GM12878 (cell line): ENCODE data around the gene CSN1S1. TPM values are rescaled to one million over a fixed set of nuclear protein-coding genes. Genes with fewer than 3 reads are reported as not detected.

ENCODE experiments used
- polyA plus RNA-seq, 11 experiments: library from polyadenylated mRNA; depleted of rRNA in 4 of 11; unstranded in 6 of 11; stranded (reverse) in 5 of 11; fragments of >200 nt; fragmentation: Nextera tagmentation in 4 of 11; fragmentation: Illumina TruSeq in 1 of 11; extraction: Ambion mirVana in 4 of 11; extraction: Trizol in 1 of 11; gene quantifications; 1 replicate in 1 of 11; 2 replicates in 10 of 11; pipeline versions ENCODE4 v1.2.1 to v1.2.3, GENCODE V29; 2011 to 2016; ENCODE audit warnings: inconsistent platforms in 2 of 11, missing spikeins in 2 of 11, low read depth in 1 of 11
- total RNA-seq, 4 experiments: library from RNA; depleted of rRNA in 3 of 4; stranded (reverse); fragments of >200 nt in 3 of 4; fragmentation: Illumina TruSeq in 1 of 4; extraction: Trizol in 1 of 4; gene quantifications; 2 replicates each; pipeline versions ENCODE4 v1.2.1 to v1.2.3, GENCODE V29; 2013 to 2021

The CSN1S1 gene
- total and polyA plus RNA-seq, 10 of the 15 experiments (the other 5 are each of a cell fraction or from before 2014, with no cell fraction given), result not detected

Other genes with a start within 250 kb of the CSN1S1 start
- not detected in 2 replicates for gene SULT1B1, start 170.4 kb upstream of the CSN1S1 start, total RNA-seq (2014; rRNA removed)
- not detected in 2 replicates for gene SULT1B1, start 170.4 kb upstream of the CSN1S1 start, total RNA-seq (2014; rRNA removed; fragmentation: Illumina TruSeq; extraction: Trizol)
- gene SULT1B1, start 170.4 kb upstream of the CSN1S1 start, total RNA-seq (2021), result 0.05 TPM in 1 of 2 replicates, not detected in the other
- gene SULT1B1, start 170.4 kb upstream of the CSN1S1 start, polyA plus RNA-seq (2011; rRNA removed), result 0.01 and 0.03 TPM in 2 replicates
- gene SULT1B1, start 170.4 kb upstream of the CSN1S1 start, polyA plus RNA-seq (2014; fragmentation: Illumina TruSeq; extraction: Trizol), result not detected in 2 replicates
- gene SULT1B1, start 170.4 kb upstream of the CSN1S1 start, polyA plus RNA-seq (2014; fragmentation: Nextera tagmentation; extraction: Ambion mirVana), result not detected
- gene SULT1B1, start 170.4 kb upstream of the CSN1S1 start, polyA plus RNA-seq (2014; rRNA removed), result not detected in 2 replicates
- under 1 TPM in 1 of 2 experiments, not detected in 1; 0.01 TPM for gene SULT1B1, start 170.4 kb upstream of the CSN1S1 start, polyA plus RNA-seq (2016; fragmentation: Nextera tagmentation; extraction: Ambion mirVana)
- not detected in 2 replicates for gene SULT1E1, start 70.9 kb upstream of the CSN1S1 start, total RNA-seq (2014; rRNA removed)
- not detected in 2 replicates for gene SULT1E1, start 70.9 kb upstream of the CSN1S1 start, total RNA-seq (2014; rRNA removed; fragmentation: Illumina TruSeq; extraction: Trizol)
- gene SULT1E1, start 70.9 kb upstream of the CSN1S1 start, total RNA-seq (2021), result not detected in 2 replicates
- not detected in 2 replicates for gene SULT1E1, start 70.9 kb upstream of the CSN1S1 start, polyA plus RNA-seq (2011; rRNA removed)
- not detected in 2 replicates for gene SULT1E1, start 70.9 kb upstream of the CSN1S1 start, polyA plus RNA-seq (2014; fragmentation: Illumina TruSeq; extraction: Trizol)
- gene SULT1E1, start 70.9 kb upstream of the CSN1S1 start, polyA plus RNA-seq (2014; fragmentation: Nextera tagmentation; extraction: Ambion mirVana), result not detected
- gene SULT1E1, start 70.9 kb upstream of the CSN1S1 start, polyA plus RNA-seq (2014; rRNA removed), result not detected in 2 replicates
- not detected for gene SULT1E1, start 70.9 kb upstream of the CSN1S1 start, polyA plus RNA-seq (2016; fragmentation: Nextera tagmentation; extraction: Ambion mirVana)
- not detected in 2 replicates for gene CSN2, start 34.7 kb downstream of the CSN1S1 start, total RNA-seq (2014; rRNA removed)
- not detected in 2 replicates for gene CSN2, start 34.7 kb downstream of the CSN1S1 start, total RNA-seq (2014; rRNA removed; fragmentation: Illumina TruSeq; extraction: Trizol)
- not detected in 2 replicates for gene CSN2, start 34.7 kb downstream of the CSN1S1 start, total RNA-seq (2021)
- gene CSN2, start 34.7 kb downstream of the CSN1S1 start, polyA plus RNA-seq (2011; rRNA removed), result not detected in 2 replicates
- not detected in 2 replicates for gene CSN2, start 34.7 kb downstream of the CSN1S1 start, polyA plus RNA-seq (2014; fragmentation: Illumina TruSeq; extraction: Trizol)
- not detected for gene CSN2, start 34.7 kb downstream of the CSN1S1 start, polyA plus RNA-seq (2014; fragmentation: Nextera tagmentation; extraction: Ambion mirVana)
- gene CSN2, start 34.7 kb downstream of the CSN1S1 start, polyA plus RNA-seq (2014; rRNA removed), result not detected in 2 replicates
- not detected for gene CSN2, start 34.7 kb downstream of the CSN1S1 start, polyA plus RNA-seq (2016; fragmentation: Nextera tagmentation; extraction: Ambion mirVana)
- gene STATH, start 64.9 kb downstream of the CSN1S1 start, total RNA-seq (2014; rRNA removed), result not detected in 2 replicates
- not detected in 2 replicates for gene STATH, start 64.9 kb downstream of the CSN1S1 start, total RNA-seq (2014; rRNA removed; fragmentation: Illumina TruSeq; extraction: Trizol)
- not detected in 2 replicates for gene STATH, start 64.9 kb downstream of the CSN1S1 start, total RNA-seq (2021)
- not detected in 2 replicates for gene STATH, start 64.9 kb downstream of the CSN1S1 start, polyA plus RNA-seq (2011; rRNA removed)
- gene STATH, start 64.9 kb downstream of the CSN1S1 start, polyA plus RNA-seq (2014; fragmentation: Illumina TruSeq; extraction: Trizol), result 0.21 TPM in 1 of 2 replicates, not detected in the other
- not detected for gene STATH, start 64.9 kb downstream of the CSN1S1 start, polyA plus RNA-seq (2014; fragmentation: Nextera tagmentation; extraction: Ambion mirVana)
- gene STATH, start 64.9 kb downstream of the CSN1S1 start, polyA plus RNA-seq (2014; rRNA removed), result not detected in 2 replicates
- not detected for gene STATH, start 64.9 kb downstream of the CSN1S1 start, polyA plus RNA-seq (2016; fragmentation: Nextera tagmentation; extraction: Ambion mirVana)
- not detected in 2 replicates for gene HTN3, start 97.4 kb downstream of the CSN1S1 start, total RNA-seq (2014; rRNA removed)
- gene HTN3, start 97.4 kb downstream of the CSN1S1 start, total RNA-seq (2014; rRNA removed; fragmentation: Illumina TruSeq; extraction: Trizol), result not detected in 2 replicates
- gene HTN3, start 97.4 kb downstream of the CSN1S1 start, total RNA-seq (2021), result not detected in 2 replicates
- gene HTN3, start 97.4 kb downstream of the CSN1S1 start, polyA plus RNA-seq (2011; rRNA removed), result not detected in 2 replicates
- not detected in 2 replicates for gene HTN3, start 97.4 kb downstream of the CSN1S1 start, polyA plus RNA-seq (2014; fragmentation: Illumina TruSeq; extraction: Trizol)
- gene HTN3, start 97.4 kb downstream of the CSN1S1 start, polyA plus RNA-seq (2014; fragmentation: Nextera tagmentation; extraction: Ambion mirVana), result not detected
- not detected in 2 replicates for gene HTN3, start 97.4 kb downstream of the CSN1S1 start, polyA plus RNA-seq (2014; rRNA removed)
- not detected for gene HTN3, start 97.4 kb downstream of the CSN1S1 start, polyA plus RNA-seq (2016; fragmentation: Nextera tagmentation; extraction: Ambion mirVana)
- not detected in 2 replicates for gene HTN1, start 119.4 kb downstream of the CSN1S1 start, total RNA-seq (2014; rRNA removed)
- not detected in 2 replicates for gene HTN1, start 119.4 kb downstream of the CSN1S1 start, total RNA-seq (2014; rRNA removed; fragmentation: Illumina TruSeq; extraction: Trizol)
- gene HTN1, start 119.4 kb downstream of the CSN1S1 start, total RNA-seq (2021), result not detected in 2 replicates
- gene HTN1, start 119.4 kb downstream of the CSN1S1 start, polyA plus RNA-seq (2011; rRNA removed), result not detected in 2 replicates
- gene HTN1, start 119.4 kb downstream of the CSN1S1 start, polyA plus RNA-seq (2014; fragmentation: Illumina TruSeq; extraction: Trizol), result 0.03 TPM in 1 of 2 replicates, not detected in the other
- not detected for gene HTN1, start 119.4 kb downstream of the CSN1S1 start, polyA plus RNA-seq (2014; fragmentation: Nextera tagmentation; extraction: Ambion mirVana)
- not detected in 2 replicates for gene HTN1, start 119.4 kb downstream of the CSN1S1 start, polyA plus RNA-seq (2014; rRNA removed)
- not detected for gene HTN1, start 119.4 kb downstream of the CSN1S1 start, polyA plus RNA-seq (2016; fragmentation: Nextera tagmentation; extraction: Ambion mirVana)
- gene PRR27, start 223.2 kb downstream of the CSN1S1 start, total RNA-seq (2014; rRNA removed), result not detected in 2 replicates
- gene PRR27, start 223.2 kb downstream of the CSN1S1 start, total RNA-seq (2014; rRNA removed; fragmentation: Illumina TruSeq; extraction: Trizol), result not detected in 2 replicates
- not detected in 2 replicates for gene PRR27, start 223.2 kb downstream of the CSN1S1 start, total RNA-seq (2021)
- gene PRR27, start 223.2 kb downstream of the CSN1S1 start, polyA plus RNA-seq (2011; rRNA removed), result not detected in 2 replicates
- not detected in 2 replicates for gene PRR27, start 223.2 kb downstream of the CSN1S1 start, polyA plus RNA-seq (2014; fragmentation: Illumina TruSeq; extraction: Trizol)
- not detected for gene PRR27, start 223.2 kb downstream of the CSN1S1 start, polyA plus RNA-seq (2014; fragmentation: Nextera tagmentation; extraction: Ambion mirVana)
- not detected in 2 replicates for gene PRR27, start 223.2 kb downstream of the CSN1S1 start, polyA plus RNA-seq (2014; rRNA removed)
- not detected for gene PRR27, start 223.2 kb downstream of the CSN1S1 start, polyA plus RNA-seq (2016; fragmentation: Nextera tagmentation; extraction: Ambion mirVana)